HepG2 (cell line): ENCODE data around the gene CDK18. TPM values are rescaled to one million over a fixed set of nuclear protein-coding genes. Genes with fewer than 3 reads are reported as not detected.

Source experiments
- ATAC-seq: fragments of 200-7000 bp; cut with Tn5 transposase; 3 replicates; pipeline ENCODE4 v1.9.1; 2020; ENCODE audit warnings: mild to moderate bottlenecking, moderate library complexity
- BruUV-seq: library from RNA; stranded (reverse); fragments of 400-500 nt; replicated peaks from 2 replicates; lab custom pipeline; 2021; lab: Mats Ljungman, UMichigan
- CTCF ChIA-PET: fragments of 300-600 bp; formaldehyde crosslinking; extraction: SDS; loops from one replicate; lab custom pipeline; 2021; ENCODE audit warnings: low total read pairs, inconsistent platforms, low intra/inter-chr PET ratio; lab: Yijun Ruan, JAX
- POLR2A ChIA-PET: fragments of 350-600 bp; sonication (Branson Sonifier 250); formaldehyde crosslinking; loops from one replicate; lab custom pipeline; 2020; ENCODE audit warnings: antibody characterized with exemption, inconsistent platforms; lab: Yijun Ruan, JAX
- DNase-seq: peaks from one replicate; pipeline ENCODE4 v3.0.0-alpha.2; 2015; ENCODE audit warnings: low spot score
- FAIRE-seq: peaks from 3 replicates; lab custom pipeline; 2011; peaks lifted over from hg19 to GRCh38; lab: Jason Lieb, UNC
- H2AFZ ChIP-seq: one replicate; pipeline ENCODE4 v1.6.1; 2011; ENCODE audit warnings: low read length, inconsistent platforms
- H3K27ac ChIP-seq: fragments of 300-600 bp; 3 replicates; pipeline ENCODE4 v1.8.0; 2011; ENCODE audit warnings: mixed run types, mild to moderate bottlenecking, mixed read lengths, low read length, inconsistent platforms; ENCODE audit not compliant: insufficient read depth; ENCODE audit errors: extremely low read length
- H3K27me3 ChIP-seq, 2 experiments: fragments of 200-600 bp in 1 of 2; 2 replicates in 1 of 2; 3 replicates in 1 of 2; pipeline versions ENCODE4 v1.6.0 to v1.8.0; 2011; ENCODE audit warnings: low read length in 2 of 2, mild to moderate bottlenecking in 2 of 2, moderate library complexity in 2 of 2, inconsistent platforms in 1 of 2; ENCODE audit not compliant: insufficient read depth in 2 of 2, control insufficient read depth in 1 of 2
- H3K36me3 ChIP-seq, 2 experiments: fragments of 200-600 bp in 1 of 2; replicated peaks in 1 of 2; 2 replicates in 1 of 2; 3 replicates in 1 of 2; pipeline versions ENCODE4 v1.5.1 to v1.8.0; 2011; ENCODE audit warnings: low read length in 2 of 2, inconsistent platforms in 1 of 2; ENCODE audit not compliant: insufficient read depth in 2 of 2, control insufficient read depth in 1 of 2
- H3K4me1 ChIP-seq: 2 replicates; pipeline ENCODE4 v1.5.1; 2012; ENCODE audit warnings: low read length, inconsistent platforms; ENCODE audit not compliant: insufficient read depth
- H3K4me2 ChIP-seq: 2 replicates; pipeline ENCODE4 v1.6.0; 2011; ENCODE audit warnings: low read depth, low read length, inconsistent platforms
- H3K4me3 ChIP-seq, 3 experiments: fragments of 200-600 bp in 1 of 3; sonication (generic), shearing (Covaris generic) in 1 of 3; replicated peaks in 1 of 3; 2 replicates each; pipeline ENCODE4 v1.5.1; 2011 to 2016; ENCODE audit warnings: low read length in 3 of 3, inconsistent platforms in 2 of 3, low read depth in 2 of 3, mild to moderate bottlenecking in 2 of 3, control low read depth in 1 of 3, mixed read lengths in 1 of 3; ENCODE audit not compliant: insufficient read depth in 1 of 3
- H3K79me2 ChIP-seq: one replicate; pipeline ENCODE4 v1.6.1; 2011; ENCODE audit warnings: low read length, inconsistent platforms; ENCODE audit not compliant: insufficient read depth
- H3K9ac ChIP-seq: 2 replicates; pipeline ENCODE4 v1.6.0; 2011; ENCODE audit warnings: mild to moderate bottlenecking, low read depth, low read length, inconsistent platforms; ENCODE audit not compliant: insufficient read depth
- H3K9me3 ChIP-seq: 2 replicates; pipeline ENCODE4 v1.5.1; 2012; ENCODE audit warnings: mild to moderate bottlenecking, low read length
- H4K20me1 ChIP-seq: 2 replicates; pipeline ENCODE4 v1.6.0; 2011; ENCODE audit warnings: inconsistent platforms, mild to moderate bottlenecking, low read length, moderate library complexity; ENCODE audit not compliant: insufficient read depth
- GATAD1 ChIP-seq: IDR thresholded peaks from 2 replicates; pipeline ENCODE4 v1.6.1; 2016; ENCODE audit warnings: missing genetic modification reagents, missing compliant biosample characterization
- HIC2 ChIP-seq: sonication (generic); formaldehyde crosslinking; IDR thresholded peaks from 2 replicates; pipeline ENCODE4 v1.9.0; 2022; ENCODE audit warnings: low read depth, missing genetic modification reagents
- SRSF9 ChIP-seq: fragments of 200-400 bp; formaldehyde crosslinking; IDR thresholded peaks from 2 replicates; pipeline ENCODE4 v1.6.1; 2018; ENCODE audit warnings: borderline replicate concordance, mild to moderate bottlenecking, low read depth, low read length; ENCODE audit not compliant: insufficient read depth, poor library complexity, severe bottlenecking
- ZFY ChIP-seq: sonication (generic); formaldehyde crosslinking; IDR thresholded peaks from 2 replicates; pipeline ENCODE4 v1.4.0; 2020; ENCODE audit warnings: missing genetic modification reagents
- ZHX1 ChIP-seq: sonication (generic); formaldehyde crosslinking; IDR thresholded peaks from 2 replicates; pipeline ENCODE4 v1.8.1; 2022; ENCODE audit warnings: low read depth, mild to moderate bottlenecking, missing genetic modification reagents
- WGBS: methylation state at CpG from one replicate; pipeline ENCODE4 v1.1.6; 2017; ENCODE audit warnings: low lambda C conversion rate; 5-methylcytosine and 5-hydroxymethylcytosine counted together
- in situ Hi-C: cut with HindIII; loops from 2 replicates; pipeline ENCODE4 v1.10.0; 2017; ENCODE audit warnings: low pct_unique_long_range_greater_than_20kb; ENCODE audit not compliant: extremely low pct_ligation_motif_present
- intact Hi-C: fragments of 100-400 bp; cut with micrococcal nuclease; formaldehyde crosslinking; loops from one replicate; pipeline ENCODE4 v1.10.0; 2022; ENCODE audit not compliant: unreplicated experiment
- polyA plus RNA-seq, 8 experiments: library from polyadenylated mRNA; depleted of rRNA in 3 of 8; stranded (reverse) in 7 of 8; unstranded in 1 of 8; fragments of >200 nt; fragmentation: Illumina TruSeq in 4 of 8; extraction: Trizol in 4 of 8; gene quantifications; 2 replicates each; pipeline versions ENCODE4 v1.2.1 to v1.2.3, GENCODE V29; 2011 to 2016; ENCODE audit warnings: low read depth in 4 of 8, missing spikeins in 1 of 8, mixed read lengths in 1 of 8; ENCODE audit not compliant: insufficient read depth in 1 of 8
- total RNA-seq, 5 experiments: library from RNA; depleted of rRNA; stranded (reverse); fragments of >200 nt; fragmentation: Illumina TruSeq; extraction: Trizol; gene quantifications; 2 replicates each; pipeline ENCODE4 v1.2.3, GENCODE V29; 2016; ENCODE audit warnings: low read depth in 1 of 5

Gene CDK18
- total and polyA plus RNA-seq, 2 of the 13 experiments (the other 11 are each of a cell fraction or from before 2014, with no cell fraction given) = 6.4 to 38.8 TPM

- Histone ChIP-seq H3K4me3 (no peak overlapping the region), H3K27me3 (peaks cover 7 to 73% of the 10 kb centered on the region in 2 experiments), H3K27ac (no peak overlapping the region), H3K9me3 (no peaks in the 10 kb centered on the region), H3K36me3 (no peaks in the 10 kb centered on the region), H4K20me1 (peaks cover 4% of the 10 kb centered on the region; the same call in 1 of the 2 replicates)
- 19% methylated on average over 4 of the region's 4 CpGs for WGBS
- FAIRE-seq (no peak), ATAC-seq (no peak)
- in situ Hi-C loops = no loop called here
- no peak for TF ChIP-seq ZHX1 (CRISPR knock-in tag)
- no peak for TF ChIP-seq SRSF9
- TF ChIP-seq HIC2 (CRISPR knock-in tag) = no peak
- no peak for TF ChIP-seq ZFY (CRISPR knock-in tag)
- TF ChIP-seq GATAD1 (CRISPR knock-in tag) = no peak
- TF ChIP-seq, all 625 proteins: peak for 0
- Histone ChIP-seq H3K79me2 (no peaks in the 10 kb centered on the region), H3K4me1 (no peaks in the 10 kb centered on the region), H2AFZ (no peak overlapping the region), H3K4me2 (no peak overlapping the region), H3K9ac (no peak overlapping the region)
- no TSS peak for BruUV-seq
- intact Hi-C loops = no loop called here
- CTCF ChIA-PET = no interaction called here
- DNase-seq = no peak
- POLR2A ChIA-PET = no interaction called here
These were observed 67.3 kb downstream of the CDK18 start for GRCh38 chr1:205571747-205572146.
